Activated T-helper 17 cell treated with anti-CD3 and anti-CD28 coated beads, Interleukin-2, amount 50 U/mL, for 72 hours (primary cell): Measurements from ENCODE around the gene DDOST. TPM values are rescaled to one million over a fixed set of nuclear protein-coding genes. Genes with fewer than 3 reads are reported as not detected.

Experiments used
- ATAC-seq: fragments of 150-1000 bp; cut with Tn5 transposase; replicated peaks from 2 replicates; pipeline ENCODE4 v1.10.0; 2021; ENCODE audit warnings: mild to moderate bottlenecking, moderate library complexity
- H3K27ac Mint-ChIP-seq: one replicate; pipeline ENCODE4 v1.8.0; 2022; ENCODE audit warnings: mixed read lengths
- H3K27me3 Mint-ChIP-seq: one replicate; pipeline ENCODE4 v1.8.0; 2022; ENCODE audit warnings: mixed read lengths
- H3K36me3 Mint-ChIP-seq: one replicate; pipeline ENCODE4 v1.8.0; 2022; ENCODE audit warnings: low read depth, mild to moderate bottlenecking, mixed read lengths
- H3K4me1 Mint-ChIP-seq: one replicate; pipeline ENCODE4 v1.8.0; 2022; ENCODE audit warnings: mixed read lengths
- H3K4me3 Mint-ChIP-seq: one replicate; pipeline ENCODE4 v1.8.0; 2022; ENCODE audit warnings: mild to moderate bottlenecking, mixed read lengths
- H3K9me3 Mint-ChIP-seq: one replicate; pipeline ENCODE4 v1.8.0; 2022; ENCODE audit warnings: mixed read lengths
- total RNA-seq, 2 donors: library from RNA; stranded (reverse); gene quantifications; one replicate each; pipeline ENCODE4 v1.2.3, GENCODE V29; 2022

DDOST gene
- total RNA-seq, 2 donors from 2014 or later, result 132 to 224 TPM

- no peak for ATAC-seq
- Mint-ChIP-seq H3K36me3 (no peaks in the 10 kb centered on the region), H3K9me3 (no peaks in the 10 kb centered on the region), H3K27me3 (peaks cover 5% of the 10 kb centered on the region), H3K4me1 (no peaks in the 10 kb centered on the region), H3K27ac (no peak overlapping the region), H3K4me3 (no peak overlapping the region)
Observed at GRCh38 chr1:20699558-20699957, 38.4 kb upstream of the DDOST start.

- H3K4me3 Mint-ChIP-seq, result no peak overlapping the region
- no peak overlapping the region for H3K27ac Mint-ChIP-seq
- H3K9me3 Mint-ChIP-seq, result no peaks in the 10 kb centered on the region
- peaks cover 5% of the 10 kb centered on the region for H3K27me3 Mint-ChIP-seq
- no peaks in the 10 kb centered on the region for H3K4me1 Mint-ChIP-seq
- H3K36me3 Mint-ChIP-seq, result no peaks in the 10 kb centered on the region
- no peak for ATAC-seq
Observed at GRCh38 chr1:20698195-20698910, 37.2 kb upstream of the DDOST start.

GRCh38 chr1:20697563-20697962, 36.4 kb upstream of the DDOST start:
- H3K4me1 Mint-ChIP-seq, result no peaks in the 10 kb centered on the region
- no peaks in the 10 kb centered on the region for H3K36me3 Mint-ChIP-seq
- H3K27ac Mint-ChIP-seq, result no peak overlapping the region
- peaks cover 3% of the 10 kb centered on the region for H3K27me3 Mint-ChIP-seq
- no peak overlapping the region for H3K4me3 Mint-ChIP-seq
- no peak for ATAC-seq
- H3K9me3 Mint-ChIP-seq, result no peaks in the 10 kb centered on the region

GRCh38 chr1:20696397-20697333, 35.5 kb upstream of the DDOST start:
- ATAC-seq, result peak; percentile 91
- no peaks in the 10 kb centered on the region for H3K4me1 Mint-ChIP-seq
- no peaks in the 10 kb centered on the region for H3K36me3 Mint-ChIP-seq
- peak overlapping the region; percentile 50 for H3K27ac Mint-ChIP-seq
- H3K4me3 Mint-ChIP-seq, result peak overlapping the region; percentile 77
- peaks cover 3% of the 10 kb centered on the region for H3K27me3 Mint-ChIP-seq
- no peaks in the 10 kb centered on the region for H3K9me3 Mint-ChIP-seq

- H3K36me3 Mint-ChIP-seq, result no peaks in the 10 kb centered on the region
- no peak for ATAC-seq
- H3K9me3 Mint-ChIP-seq, result no peaks in the 10 kb centered on the region
- H3K4me3 Mint-ChIP-seq, result no peak overlapping the region
- peaks cover 3% of the 10 kb centered on the region for H3K27me3 Mint-ChIP-seq
- no peak overlapping the region for H3K27ac Mint-ChIP-seq
- no peaks in the 10 kb centered on the region for H3K4me1 Mint-ChIP-seq
Observed at GRCh38 chr1:20695515-20695914, 34.3 kb upstream of the DDOST start.

GRCh38 chr1:20693623-20694022, 32.5 kb upstream of the DDOST start:
- no peak for ATAC-seq
- H3K27me3 Mint-ChIP-seq, result peaks cover 3% of the 10 kb centered on the region

GRCh38 chr1:20691872-20692271, 30.7 kb upstream of the DDOST start:
- H3K9me3 Mint-ChIP-seq, result no peaks in the 10 kb centered on the region
- H3K4me1 Mint-ChIP-seq, result no peaks in the 10 kb centered on the region
- H3K27ac Mint-ChIP-seq, result no peak overlapping the region
- H3K4me3 Mint-ChIP-seq, result no peak overlapping the region
- peaks cover 3% of the 10 kb centered on the region for H3K27me3 Mint-ChIP-seq
- H3K36me3 Mint-ChIP-seq, result no peaks in the 10 kb centered on the region
- ATAC-seq, result no peak

More at GRCh38 chr1:20693623-20694022, 32.5 kb upstream of the DDOST start:
- Mint-ChIP-seq H3K9me3 (no peaks in the 10 kb centered on the region), H3K36me3 (no peaks in the 10 kb centered on the region), H3K4me1 (no peaks in the 10 kb centered on the region), H3K4me3 (no peak overlapping the region), H3K27ac (no peak overlapping the region)

- Mint-ChIP-seq H3K27ac (no peak overlapping the region), H3K27me3 (peaks cover 7% of the 10 kb centered on the region), H3K4me3 (no peak overlapping the region), H3K36me3 (no peaks in the 10 kb centered on the region), H3K4me1 (no peaks in the 10 kb centered on the region), H3K9me3 (no peaks in the 10 kb centered on the region)
- ATAC-seq, result no peak
Observed at GRCh38 chr1:20689645-20690056, 28.5 kb upstream of the DDOST start.

- Mint-ChIP-seq H3K4me1 (no peaks in the 10 kb centered on the region), H3K9me3 (no peaks in the 10 kb centered on the region), H3K27ac (no peak overlapping the region), H3K27me3 (peaks cover 7% of the 10 kb centered on the region), H3K36me3 (no peaks in the 10 kb centered on the region), H3K4me3 (no peak overlapping the region)
- ATAC-seq, result no peak
Observed at GRCh38 chr1:20686883-20687725, 25.9 kb upstream of the DDOST start.

GRCh38 chr1:20685741-20686140, 24.6 kb upstream of the DDOST start:
- H3K36me3 Mint-ChIP-seq, result no peaks in the 10 kb centered on the region

GRCh38 chr1:20685099-20685662, 24.0 kb upstream of the DDOST start:
- no peaks in the 10 kb centered on the region for H3K4me1 Mint-ChIP-seq

More at GRCh38 chr1:20685741-20686140, 24.6 kb upstream of the DDOST start:
- ATAC-seq, result no peak
- no peaks in the 10 kb centered on the region for H3K4me1 Mint-ChIP-seq
- peaks cover 7% of the 10 kb centered on the region for H3K27me3 Mint-ChIP-seq
- H3K4me3 Mint-ChIP-seq, result no peak overlapping the region
- H3K9me3 Mint-ChIP-seq, result no peaks in the 10 kb centered on the region
- no peak overlapping the region for H3K27ac Mint-ChIP-seq

GRCh38 chr1:20684651-20685050, 23.5 kb upstream of the DDOST start:
- no peak for ATAC-seq
- no peaks in the 10 kb centered on the region for H3K36me3 Mint-ChIP-seq
- H3K4me1 Mint-ChIP-seq, result no peaks in the 10 kb centered on the region
- H3K4me3 Mint-ChIP-seq, result no peak overlapping the region
- no peak overlapping the region for H3K27ac Mint-ChIP-seq
- H3K9me3 Mint-ChIP-seq, result no peaks in the 10 kb centered on the region
- H3K27me3 Mint-ChIP-seq, result peaks cover 7% of the 10 kb centered on the region

More at GRCh38 chr1:20685099-20685662, 24.0 kb upstream of the DDOST start:
- Mint-ChIP-seq H3K27me3 (peaks cover 7% of the 10 kb centered on the region), H3K27ac (no peak overlapping the region), H3K9me3 (no peaks in the 10 kb centered on the region), H3K4me3 (no peak overlapping the region), H3K36me3 (no peaks in the 10 kb centered on the region)
- no peak for ATAC-seq

- Mint-ChIP-seq H3K36me3 (no peaks in the 10 kb centered on the region), H3K27me3 (peaks cover 9% of the 10 kb centered on the region), H3K9me3 (no peaks in the 10 kb centered on the region), H3K4me3 (no peak overlapping the region), H3K4me1 (no peaks in the 10 kb centered on the region), H3K27ac (no peak overlapping the region)
- no peak for ATAC-seq
Observed at GRCh38 chr1:20684050-20684620, 23.0 kb upstream of the DDOST start.

- Mint-ChIP-seq H3K27me3 (peaks cover 10% of the 10 kb centered on the region), H3K36me3 (no peaks in the 10 kb centered on the region), H3K4me3 (no peak overlapping the region), H3K9me3 (no peaks in the 10 kb centered on the region), H3K4me1 (peaks cover 2% of the 10 kb centered on the region), H3K27ac (no peak overlapping the region)
- ATAC-seq, result no peak
Observed at GRCh38 chr1:20683614-20684013, 22.4 kb upstream of the DDOST start.
